Brain pericyte (primary cell): Measurements from ENCODE around the gene WDR4.
"Not testable (repeated sequence)": the region's sequence is repeated elsewhere in the genome, so short reads cannot be mapped to it uniquely, and the experiment has no call there.

Experiments used
- DNase-seq: peaks from one replicate; pipeline ENCODE4 v3.0.0-alpha.2; 2012; ENCODE audit warnings: low read depth, low spot score

The WDR4 gene

GRCh38 chr21:42878993-42879787 is at the start of gene WDR4:
Gene WDR4, minus strand, starts transcription at chr21:42879539. Its CDS starts 44 bp downstream, at chr21:42879495.
- DNase-seq: peak; percentile 98

- not testable (repeated sequence) for DNase-seq
Measured at GRCh38 chr21:42927474-42928200, 48.3 kb upstream of the WDR4 start.

- no peak for DNase-seq
Measured at GRCh38 chr21:42925114-42925926, 46.0 kb upstream of the WDR4 start, which contains the start of gene ERVH48-1. Gene ERVH48-1, minus strand, starts transcription at chr21:42925630. Its CDS starts 6,624 bp downstream, at chr21:42919006.

- no peak for DNase-seq
Measured at GRCh38 chr21:42924433-42924751, 45.1 kb upstream of the WDR4 start.

- DNase-seq: peak; percentile 49
Measured at GRCh38 chr21:42923553-42924432, 44.5 kb upstream of the WDR4 start.

GRCh38 chr21:42922918-42923317 is 43.6 kb upstream of the WDR4 start:
- no peak for DNase-seq

GRCh38 chr21:42921927-42922326 is 42.6 kb upstream of the WDR4 start:
- no peak for DNase-seq

- DNase-seq: no peak
Measured at GRCh38 chr21:42918291-42918690, 39.0 kb upstream of the WDR4 start.

GRCh38 chr21:42913476-42913875 is 34.1 kb upstream of the WDR4 start:
- DNase-seq: no peak

- not testable (repeated sequence) for DNase-seq
Measured at GRCh38 chr21:42911920-42912319, 32.6 kb upstream of the WDR4 start.

- DNase-seq: not testable (repeated sequence)
Measured at GRCh38 chr21:42908484-42908883, 29.1 kb upstream of the WDR4 start.

- DNase-seq: no peak
Measured at GRCh38 chr21:42906233-42906632, 26.9 kb upstream of the WDR4 start.

- no peak for DNase-seq
Measured at GRCh38 chr21:42905195-42905594, 25.9 kb upstream of the WDR4 start.

- no peak for DNase-seq
Measured at GRCh38 chr21:42903817-42904216, 24.5 kb upstream of the WDR4 start.

GRCh38 chr21:42900446-42900845 is 21.1 kb upstream of the WDR4 start:
- DNase-seq: no peak

GRCh38 chr21:42892931-42893755 is 13.8 kb upstream of the WDR4 start, which contains the start of gene NDUFV3:
Gene NDUFV3, plus strand, starts transcription at chr21:42893309. Its CDS starts 25 bp downstream, at chr21:42893334.
- peak; percentile 93 for DNase-seq

GRCh38 chr21:42892582-42892930 is 13.2 kb upstream of the WDR4 start:
- no peak for DNase-seq

GRCh38 chr21:42887326-42887725 is 8.0 kb upstream of the WDR4 start:
- no peak for DNase-seq

GRCh38 chr21:42883921-42884320 is 4.6 kb upstream of the WDR4 start:
- DNase-seq: no peak

GRCh38 chr21:42880352-42880751 is 1.0 kb upstream of the WDR4 start:
- no peak for DNase-seq
